CD14-positive monocyte (primary cell): ENCODE results near the gene IGHMBP2. TPM values are rescaled to one million over a fixed set of nuclear protein-coding genes. Genes with fewer than 3 reads are reported as not detected.

Experiments used
- DNase-seq, 3 donors: peaks; one replicate each; pipeline ENCODE4 v3.0.0-alpha.2; 2011 to 2022
- H2AFZ ChIP-seq: 2 replicates; pipeline ENCODE4 v1.6.0; 2012; ENCODE audit warnings: mild to moderate bottlenecking, low read depth, low read length, inconsistent platforms; ENCODE audit not compliant: insufficient read depth, poor library complexity, severe bottlenecking
- H3K27ac ChIP-seq, 2 donors: 1 replicate in 1 of 2; 2 replicates in 1 of 2; pipeline ENCODE4 v1.5.1; 2012 to 2013; ENCODE audit warnings: low read length in 2 of 2, control low read depth in 1 of 2, inconsistent platforms in 1 of 2, low read depth in 1 of 2, mild to moderate bottlenecking in 1 of 2
- H3K27me3 ChIP-seq, 2 donors: one replicate each; pipeline versions ENCODE4 v1.6.0 to v1.6.1; 2011 to 2013; ENCODE audit warnings: low read length in 2 of 2; ENCODE audit not compliant: control insufficient read depth in 2 of 2, insufficient read depth in 2 of 2
- H3K36me3 ChIP-seq, 2 donors: replicated peaks in 1 of 2; 1 replicate in 1 of 2; 2 replicates in 1 of 2; pipeline versions ENCODE4 v1.5.1 to v1.6.1; 2012 to 2013; ENCODE audit warnings: low read length in 2 of 2, control low read depth in 1 of 2, inconsistent platforms in 1 of 2, mild to moderate bottlenecking in 1 of 2; ENCODE audit not compliant: insufficient read depth in 2 of 2, control insufficient read depth in 1 of 2
- H3K4me1 ChIP-seq, 2 donors: 1 replicate in 1 of 2; 2 replicates in 1 of 2; pipeline versions ENCODE4 v1.5.1 to v1.6.1; 2012 to 2013; ENCODE audit warnings: low read length in 2 of 2, control low read depth in 1 of 2, inconsistent platforms in 1 of 2, mild to moderate bottlenecking in 1 of 2, moderate library complexity in 1 of 2; ENCODE audit not compliant: insufficient read depth in 2 of 2, control insufficient read depth in 1 of 2
- H3K4me2 ChIP-seq: replicated peaks from 2 replicates; pipeline ENCODE3; 2012; ENCODE audit warnings: low read length, moderate library complexity, mild to moderate bottlenecking; ENCODE audit not compliant: poor library complexity, severe bottlenecking; ENCODE audit errors: extremely low read depth
- H3K4me3 ChIP-seq, 3 experiments: fragments of 200-600 bp in 1 of 3; sonication (generic) in 1 of 3; replicated peaks in 1 of 3; 1 replicate in 2 of 3; 2 replicates in 1 of 3; pipeline ENCODE4 v1.5.1; 2011 to 2013; ENCODE audit warnings: low read length in 3 of 3, mild to moderate bottlenecking in 3 of 3, control low read depth in 2 of 3, low read depth in 2 of 3, inconsistent platforms in 1 of 3, moderate library complexity in 1 of 3
- H3K79me2 ChIP-seq: 2 replicates; pipeline ENCODE4 v1.6.0; 2012; ENCODE audit warnings: mild to moderate bottlenecking, control low read depth, inconsistent platforms, low read length, moderate library complexity; ENCODE audit not compliant: insufficient read depth
- H3K9ac ChIP-seq: 2 replicates; pipeline ENCODE4 v1.6.0; 2017; ENCODE audit warnings: low read length, mild to moderate bottlenecking; ENCODE audit not compliant: insufficient read depth, poor library complexity, severe bottlenecking
- H3K9me3 ChIP-seq, 2 donors: replicated peaks in 1 of 2; 1 replicate in 1 of 2; 2 replicates in 1 of 2; pipeline versions ENCODE4 v1.5.1 to v1.6.1; 2012 to 2013; ENCODE audit warnings: low read length in 2 of 2, control low read depth in 1 of 2; ENCODE audit not compliant: control insufficient read depth in 1 of 2, insufficient read depth in 1 of 2
- H4K20me1 ChIP-seq: 2 replicates; pipeline ENCODE4 v1.6.0; 2012; ENCODE audit warnings: mild to moderate bottlenecking, low read length, control low read depth, moderate library complexity; ENCODE audit not compliant: insufficient read depth
- H3K27ac Mint-ChIP-seq, 7 donors: one replicate each; pipeline ENCODE4 v1.8.0; 2020; ENCODE audit warnings: mild to moderate bottlenecking in 7 of 7, mixed read lengths in 7 of 7, moderate library complexity in 6 of 7, inconsistent platforms in 2 of 7
- H3K27me3 Mint-ChIP-seq, 3 donors: one replicate each; pipeline ENCODE4 v1.8.0; 2021 to 2022; ENCODE audit warnings: low read depth in 3 of 3, mild to moderate bottlenecking in 3 of 3, mixed read lengths in 3 of 3, moderate library complexity in 3 of 3, inconsistent platforms in 1 of 3
- H3K36me3 Mint-ChIP-seq, 2 donors: one replicate each; pipeline ENCODE4 v1.8.0; 2020; ENCODE audit warnings: mixed read lengths in 2 of 2, inconsistent platforms in 1 of 2, mild to moderate bottlenecking in 1 of 2
- H3K4me1 Mint-ChIP-seq: one replicate; pipeline ENCODE4 v1.8.0; 2020; ENCODE audit warnings: mild to moderate bottlenecking, mixed read lengths
- H3K4me3 Mint-ChIP-seq, 2 donors: one replicate each; pipeline ENCODE4 v1.8.0; 2020; ENCODE audit warnings: mild to moderate bottlenecking in 2 of 2, mixed read lengths in 2 of 2, moderate library complexity in 1 of 2
- H3K9me3 Mint-ChIP-seq, 7 donors: one replicate each; pipeline ENCODE4 v1.8.0; 2020 to 2022; ENCODE audit warnings: mixed read lengths in 7 of 7, mild to moderate bottlenecking in 6 of 7, moderate library complexity in 6 of 7, inconsistent platforms in 2 of 7
- CTCF ChIP-seq: fragments of 200-600 bp; IDR thresholded peaks from one replicate; pipeline ENCODE4 v1.8.0; 2022; ENCODE audit warnings: antibody characterized with exemption, mild to moderate bottlenecking
- WGBS: methylation state at CpG from one replicate; pipeline ENCODE4 v1.1.5; 2013; ENCODE audit warnings: missing lambda C conversion rate; ENCODE audit not compliant: insufficient coverage; 5-methylcytosine and 5-hydroxymethylcytosine counted together
- intact Hi-C, 2 donors: fragments of 100-400 bp; cut with micrococcal nuclease; formaldehyde crosslinking; loops; one replicate each; pipeline versions ENCODE4 v1.15.0 to v1.15.1; 2023
- polyA plus RNA-seq, 3 donors: library from polyadenylated mRNA; depleted of rRNA in 1 of 3; unstranded in 2 of 3; stranded (reverse) in 1 of 3; fragments of 300-500 nt in 2 of 3; fragments of >200 nt in 1 of 3; fragmentation: Illumina TruSeq in 2 of 3; gene quantifications; 1 replicate in 2 of 3; 2 replicates in 1 of 3; pipeline ENCODE4 v1.2.3, GENCODE V29; 2012 to 2021

The IGHMBP2 gene
- polyA plus RNA-seq, 3 donors = 3.9 to 14.9 (median 6.0) TPM

- TF ChIP-seq CTCF = no peak
- 0% methylated on average over 14 of the region's 24 CpGs for WGBS
- Histone ChIP-seq H3K9me3 (no peaks in the 10 kb centered on the region), H2AFZ (peak overlapping the region; percentile 97), H3K36me3 (peaks cover 28 to 49% of the 10 kb centered on the region in 2 donors), H3K27ac (peak overlapping the region; percentile 48 to 87), H3K4me2 (peak overlapping the region; percentile 92), H3K4me3 (peak overlapping the region; percentile 70 to 93 (median 84)), H4K20me1 (peaks cover 9% of the 10 kb centered on the region), H3K4me1 (peaks cover 17 to 24% of the 10 kb centered on the region in 2 donors), H3K9ac (peak overlapping the region; percentile 87), H3K27me3 (no peaks in the 10 kb centered on the region), H3K79me2 (peaks cover 60% of the 10 kb centered on the region)
- H3K4me3 Mint-ChIP-seq = peak overlapping the region; percentile 99 to 100
- DNase-seq = peak; percentile 15 to 64 (median 21)
- peaks cover 0 to 3% (median 0%) of the 10 kb centered on the region in 3 donors for H3K27me3 Mint-ChIP-seq
- no peaks in the 10 kb centered on the region for H3K9me3 Mint-ChIP-seq
- peak overlapping the region; percentile 73 to 97 (median 94) for H3K27ac Mint-ChIP-seq
- peaks cover 36% of the 10 kb centered on the region for H3K4me1 Mint-ChIP-seq
- intact Hi-C loops = loop anchor here (5.0 to 10.0 kb wide), 4 partner anchors 62 to 1290 kb away; partner anchors contain the start of gene CPT1A (in 2 of the 2)
- peaks cover 39 to 40% of the 10 kb centered on the region in 2 donors for H3K36me3 Mint-ChIP-seq
Measured at GRCh38 chr11:68904248-68904847, 657 bp downstream of the IGHMBP2 start.

GRCh38 chr11:68905421-68906360 is 2.0 kb downstream of the IGHMBP2 start:
- WGBS = 98% methylated on average over 18 of the region's 23 CpGs
- H3K4me2 ChIP-seq = no peak overlapping the region
- TF ChIP-seq CTCF = no peak
- peaks cover 50% of the 10 kb centered on the region for H3K79me2 ChIP-seq
- H3K27ac Mint-ChIP-seq = peak overlapping the region in 2 of 7 donors; percentile 7 to 9
- no peak overlapping the region for H2AFZ ChIP-seq
- intact Hi-C loops = loop anchor here (10.0 kb wide), 2 partner anchors 179 to 1289 kb away; no protein-coding TSS in a partner anchor
- H3K27ac ChIP-seq = no peak overlapping the region
- no peak for DNase-seq
- peaks cover 36% of the 10 kb centered on the region for H3K4me1 Mint-ChIP-seq
- H3K27me3 Mint-ChIP-seq = peaks cover 0 to 3% (median 0%) of the 10 kb centered on the region in 3 donors
- no peak overlapping the region for H3K9ac ChIP-seq
- H3K9me3 Mint-ChIP-seq = no peaks in the 10 kb centered on the region
- peak overlapping the region in 1 of 3 experiments; percentile 84 for H3K4me3 ChIP-seq
- no peaks in the 10 kb centered on the region for H3K9me3 ChIP-seq
- H3K27me3 ChIP-seq = no peaks in the 10 kb centered on the region
- peaks cover 32 to 49% of the 10 kb centered on the region in 2 donors for H3K36me3 ChIP-seq
- no peak overlapping the region for H3K4me3 Mint-ChIP-seq
- H3K4me1 ChIP-seq = peaks cover 17 to 24% of the 10 kb centered on the region in 2 donors
- peaks cover 5% of the 10 kb centered on the region for H4K20me1 ChIP-seq
- peaks cover 34 to 43% of the 10 kb centered on the region in 2 donors for H3K36me3 Mint-ChIP-seq
